HG02870 (cell line): Measurements from ENCODE around the gene ADI1.

Source experiments
- ATAC-seq: cut with Tn5 transposase; IDR thresholded peaks from one replicate; pipeline ENCODE4 v1.9.1; 2021; ENCODE audit warnings: mild to moderate bottlenecking, moderate library complexity; ENCODE audit not compliant: unreplicated experiment

ADI1 gene

DNA sequence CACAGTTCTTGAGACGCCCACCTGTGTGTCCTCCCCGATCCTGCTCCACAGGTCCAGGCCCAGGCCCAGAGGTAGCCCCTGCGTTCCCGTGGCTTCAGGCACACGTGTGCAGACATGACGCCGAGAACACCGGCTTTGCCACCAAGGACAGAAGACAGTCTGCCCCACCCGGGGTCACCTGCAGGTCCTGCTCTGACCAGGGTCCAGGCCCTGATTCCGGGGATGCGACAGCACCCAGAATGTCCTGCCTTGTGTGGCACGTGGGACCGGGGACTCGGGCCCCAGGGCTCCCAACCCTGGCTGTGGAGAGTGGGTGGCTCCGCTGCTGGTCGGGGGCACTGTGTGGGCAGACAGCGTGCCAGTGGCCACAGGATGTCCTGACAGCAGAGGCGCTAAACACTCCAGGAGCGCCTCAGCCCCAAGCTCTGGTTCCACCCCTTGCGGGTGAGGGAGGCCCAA is 36.9 kb downstream of the ADI1 start:
- no peak for ATAC-seq

DNA sequence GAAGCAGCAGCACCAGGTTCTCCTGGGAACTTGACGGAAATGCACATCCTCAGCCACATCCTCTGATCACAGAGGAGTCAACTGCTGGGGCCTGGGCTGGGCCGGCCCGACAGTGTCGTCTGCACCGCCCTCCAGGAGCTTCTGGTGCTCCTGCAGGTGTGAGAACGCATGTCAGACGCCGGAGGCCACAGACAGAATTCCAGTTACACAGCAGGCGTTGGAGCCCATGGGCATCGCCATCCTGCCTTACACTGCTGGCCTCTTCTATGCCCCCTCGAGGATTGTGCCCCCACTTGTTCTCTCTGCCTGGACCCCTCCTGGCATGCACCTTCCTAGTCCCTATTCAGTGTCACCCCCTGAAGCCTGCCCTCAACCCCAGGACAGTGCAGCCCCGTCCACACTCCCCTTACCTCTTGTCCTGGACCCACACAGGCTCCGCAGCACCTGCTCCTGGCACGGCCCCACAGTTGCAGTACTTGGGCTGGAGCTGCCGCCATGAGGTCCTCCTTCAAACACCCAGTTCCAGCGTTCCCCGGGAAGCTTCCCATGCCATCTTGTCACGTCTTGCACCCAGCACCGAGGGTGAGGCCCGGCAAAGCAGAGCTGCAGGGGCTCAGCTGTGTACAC is 37.5 kb downstream of the ADI1 start:
- ATAC-seq = no peak

DNA sequence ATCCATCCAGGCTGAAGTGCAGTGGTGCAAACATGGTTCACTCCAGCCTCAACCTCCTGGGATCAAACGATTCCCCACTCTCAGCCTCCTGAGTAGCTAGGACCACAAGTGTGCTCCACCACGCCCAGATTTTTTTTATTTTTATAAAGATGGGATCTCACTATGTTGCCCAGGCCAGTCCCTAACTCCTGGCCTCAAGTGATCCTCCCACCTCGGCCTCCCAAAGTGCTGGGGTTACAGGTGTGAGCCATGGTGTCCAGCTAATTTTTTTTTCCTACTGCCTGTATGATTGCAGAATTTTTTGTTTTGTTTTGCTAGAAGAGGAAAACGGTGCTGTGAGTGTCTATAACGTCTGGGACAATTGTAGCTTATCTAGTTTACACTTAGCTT is 38.3 kb downstream of the ADI1 start:
- ATAC-seq = no peak

DNA sequence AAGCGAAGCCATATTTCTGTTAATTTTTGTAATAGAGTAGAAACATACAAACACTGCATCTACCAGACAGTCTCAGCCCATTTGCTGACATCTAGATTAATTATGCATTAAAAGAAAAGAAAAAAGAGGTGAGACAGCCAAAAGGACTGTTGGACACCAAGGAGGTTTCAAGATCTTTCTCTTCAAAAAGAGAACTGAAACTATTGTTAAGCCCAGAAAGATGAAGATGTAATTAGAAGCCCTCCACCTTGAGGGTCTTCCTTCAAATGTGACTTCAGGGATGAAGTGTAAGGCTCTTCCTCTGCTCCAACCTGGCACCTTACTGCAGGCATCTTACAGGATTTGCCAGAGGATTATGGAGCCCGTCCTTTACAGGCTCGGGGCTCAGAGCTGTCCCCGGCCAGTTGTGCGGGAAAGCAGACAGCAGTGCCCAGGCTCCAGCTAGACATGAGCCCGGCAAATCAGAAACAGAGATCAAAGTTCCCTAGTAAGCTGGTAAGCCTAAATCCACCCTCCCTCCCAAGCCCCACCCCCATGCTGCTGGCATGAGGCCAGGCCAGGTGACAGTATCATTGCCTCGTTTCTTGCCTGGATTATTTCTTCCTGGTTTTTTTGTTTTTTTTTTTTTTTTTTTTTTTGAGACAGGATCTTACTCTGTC is 38.9 kb downstream of the ADI1 start:
- no peak for ATAC-seq

DNA sequence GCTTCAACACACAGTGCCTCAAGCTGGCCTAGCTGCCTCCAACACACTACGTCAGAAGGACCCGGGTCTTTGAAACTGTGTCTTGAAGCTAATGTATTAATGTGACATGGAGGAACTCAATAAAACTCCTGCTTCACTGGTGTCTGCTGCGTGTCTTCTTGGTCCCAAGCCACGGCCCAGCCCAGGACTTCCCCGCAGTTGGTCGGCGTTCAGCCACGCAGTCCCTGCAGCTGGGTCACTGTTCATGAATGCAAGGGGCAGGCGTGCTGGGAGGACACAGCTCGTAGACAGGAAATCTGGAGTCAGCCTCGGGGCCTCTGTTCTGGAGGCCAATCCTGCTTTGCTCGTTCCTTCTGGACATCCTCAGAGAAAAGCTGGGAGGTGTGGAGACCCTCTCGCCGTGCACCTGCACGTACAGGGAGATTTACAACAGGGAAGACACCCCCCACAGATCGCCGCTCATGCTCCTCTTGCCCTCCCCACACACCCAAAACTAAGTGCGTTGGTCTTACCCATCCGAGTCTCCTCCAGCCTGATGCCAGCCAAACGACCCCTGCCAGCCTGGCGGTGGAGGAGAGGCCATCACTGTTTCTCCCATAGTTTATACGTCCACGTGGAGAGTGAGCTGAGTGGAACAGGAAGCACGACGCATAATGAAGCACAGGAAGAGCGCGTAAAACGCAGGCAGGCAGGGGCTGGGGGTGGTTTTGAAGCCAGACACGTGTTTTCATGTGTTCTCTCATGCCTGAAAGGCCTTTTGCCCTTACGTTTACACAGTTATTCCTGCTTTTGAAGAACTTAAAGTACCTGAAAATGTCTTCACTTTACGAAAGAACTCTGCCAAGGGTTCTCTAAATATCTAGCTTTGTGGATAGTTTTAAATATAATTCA is 39.7 kb downstream of the ADI1 start:
- no peak for ATAC-seq

DNA sequence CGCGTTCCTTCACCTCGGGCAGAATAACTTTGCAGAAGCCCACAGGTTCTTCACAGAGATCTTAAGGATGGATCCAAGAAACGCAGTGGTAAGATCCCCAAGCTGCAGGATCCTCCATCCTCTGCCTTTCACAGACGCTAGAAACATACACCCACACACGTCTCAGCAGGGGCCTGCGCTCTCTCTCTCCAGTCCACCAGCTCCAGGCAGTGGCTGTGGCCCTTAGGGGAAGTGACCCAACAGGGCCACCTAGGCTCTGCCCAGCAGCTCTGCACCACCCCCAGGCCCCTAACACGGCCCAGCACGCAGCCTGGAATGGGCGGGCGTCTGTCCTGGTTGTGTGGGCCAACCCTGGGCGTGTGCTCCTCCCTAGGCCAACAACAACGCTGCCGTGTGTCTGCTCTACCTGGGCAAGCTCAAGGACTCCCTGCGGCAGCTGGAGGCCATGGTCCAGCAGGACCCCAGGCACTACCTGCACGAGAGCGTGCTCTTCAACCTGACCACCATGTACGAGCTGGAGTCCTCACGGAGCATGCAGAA is 40.4 kb downstream of the ADI1 start:
- no peak for ATAC-seq

DNA sequence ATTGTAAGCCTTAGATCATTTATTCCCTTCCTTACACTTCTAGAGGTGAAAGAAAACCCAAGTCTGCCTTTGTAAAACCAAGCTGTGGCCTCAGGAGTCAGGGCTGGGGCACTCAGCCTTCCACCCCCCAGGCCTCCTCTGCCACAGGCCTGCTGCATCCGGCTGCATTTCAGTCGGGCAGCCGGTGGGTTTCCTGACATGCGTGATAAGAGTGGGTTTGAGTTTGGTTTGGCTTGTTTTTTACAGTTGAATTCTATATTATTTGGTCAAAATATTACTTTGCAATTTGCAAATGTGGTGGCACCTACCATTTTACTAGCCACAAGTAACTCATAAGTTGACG is 42.4 kb downstream of the ADI1 start:
- no peak for ATAC-seq

DNA sequence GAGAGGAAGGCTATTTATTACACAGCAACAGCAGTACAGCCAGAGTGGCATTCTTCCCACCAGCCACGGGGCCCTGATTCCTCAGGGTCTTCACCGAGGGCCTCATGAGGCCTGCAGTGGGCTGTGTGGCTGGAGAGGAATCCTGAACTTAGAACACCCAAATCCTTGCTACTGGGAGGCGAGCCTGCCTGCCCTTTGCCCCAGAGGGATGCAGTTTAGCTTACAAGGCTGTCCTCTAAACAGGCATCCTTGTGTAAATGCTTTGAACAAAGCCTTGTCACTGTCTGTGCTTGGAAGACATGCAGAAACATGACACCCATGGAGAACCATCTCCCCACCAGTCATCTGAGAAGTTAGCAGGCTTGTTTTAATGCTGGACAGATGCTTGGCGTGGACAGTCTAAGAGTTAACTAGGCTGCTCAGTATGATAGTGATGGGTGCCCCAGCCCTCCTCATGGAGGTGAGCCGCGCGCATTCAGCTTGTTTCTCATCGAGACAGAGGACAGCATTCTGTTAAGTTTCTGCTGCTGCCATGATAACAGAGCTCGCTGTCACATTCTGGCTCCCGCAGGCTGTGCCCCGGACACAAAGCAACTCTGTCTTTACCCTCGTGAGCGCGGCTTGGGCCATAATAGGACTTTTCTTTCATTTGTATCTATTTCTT is 42.9 kb downstream of the ADI1 start:
- no peak for ATAC-seq

DNA sequence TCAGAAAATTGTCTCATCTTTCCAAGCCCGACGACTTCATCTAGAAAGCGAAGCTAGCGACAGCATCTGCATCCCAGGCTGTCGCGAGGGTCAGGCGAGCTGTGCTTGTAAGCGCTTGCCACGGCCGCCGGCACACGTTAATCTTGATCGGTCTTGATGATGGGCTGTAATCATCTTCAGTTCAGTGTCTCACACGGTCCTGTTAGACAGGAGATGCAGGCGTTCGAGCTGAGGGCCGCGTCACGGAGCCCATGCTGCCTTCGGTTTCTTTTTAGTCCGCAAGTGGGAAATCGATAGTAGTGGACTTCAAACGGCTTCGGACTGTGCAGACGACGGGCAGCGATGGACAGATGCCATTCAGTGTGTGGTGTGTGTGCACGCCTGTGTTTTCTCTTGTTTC is 43.6 kb downstream of the ADI1 start:
- ATAC-seq = no peak

DNA sequence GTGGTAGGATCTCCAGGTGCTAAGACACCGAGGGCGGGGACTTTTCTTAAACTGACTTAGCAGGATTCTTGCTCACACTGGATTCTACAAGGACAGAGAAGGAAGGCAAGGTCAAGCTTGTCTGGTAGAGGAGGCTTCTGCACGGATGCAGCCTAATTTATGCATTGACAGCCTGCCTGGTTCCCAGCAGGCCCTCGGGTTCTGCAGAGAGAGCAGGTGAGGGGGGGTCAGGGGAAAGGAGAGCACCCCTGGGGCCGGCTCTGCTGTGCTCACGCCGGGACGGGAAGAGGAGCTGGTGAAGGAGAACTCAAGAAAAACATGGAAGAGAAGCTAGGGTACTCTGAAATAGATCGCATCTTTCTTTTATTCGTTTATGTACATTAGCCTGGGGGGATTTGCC is 46.4 kb downstream of the ADI1 start:
- no peak for ATAC-seq

DNA sequence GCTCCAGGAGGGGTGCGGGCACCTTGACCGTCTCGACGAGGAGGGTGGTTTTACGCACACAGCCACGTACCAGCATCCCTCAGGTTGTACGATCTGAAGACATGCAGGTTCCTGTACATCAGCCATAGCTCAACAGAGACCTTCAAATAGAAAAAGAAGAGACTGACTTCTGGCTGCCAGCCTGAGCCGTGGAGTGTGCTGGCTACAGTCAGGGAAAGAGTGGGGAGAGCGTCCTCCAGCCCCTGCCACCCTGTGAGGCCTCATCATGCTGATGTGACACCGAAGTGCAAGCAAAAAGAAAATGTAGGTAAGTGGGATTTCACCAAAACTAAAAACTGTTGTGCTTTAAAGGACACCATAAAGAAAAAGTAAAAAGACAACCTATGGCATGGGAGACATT is 47.0 kb downstream of the ADI1 start:
- ATAC-seq = no peak

DNA sequence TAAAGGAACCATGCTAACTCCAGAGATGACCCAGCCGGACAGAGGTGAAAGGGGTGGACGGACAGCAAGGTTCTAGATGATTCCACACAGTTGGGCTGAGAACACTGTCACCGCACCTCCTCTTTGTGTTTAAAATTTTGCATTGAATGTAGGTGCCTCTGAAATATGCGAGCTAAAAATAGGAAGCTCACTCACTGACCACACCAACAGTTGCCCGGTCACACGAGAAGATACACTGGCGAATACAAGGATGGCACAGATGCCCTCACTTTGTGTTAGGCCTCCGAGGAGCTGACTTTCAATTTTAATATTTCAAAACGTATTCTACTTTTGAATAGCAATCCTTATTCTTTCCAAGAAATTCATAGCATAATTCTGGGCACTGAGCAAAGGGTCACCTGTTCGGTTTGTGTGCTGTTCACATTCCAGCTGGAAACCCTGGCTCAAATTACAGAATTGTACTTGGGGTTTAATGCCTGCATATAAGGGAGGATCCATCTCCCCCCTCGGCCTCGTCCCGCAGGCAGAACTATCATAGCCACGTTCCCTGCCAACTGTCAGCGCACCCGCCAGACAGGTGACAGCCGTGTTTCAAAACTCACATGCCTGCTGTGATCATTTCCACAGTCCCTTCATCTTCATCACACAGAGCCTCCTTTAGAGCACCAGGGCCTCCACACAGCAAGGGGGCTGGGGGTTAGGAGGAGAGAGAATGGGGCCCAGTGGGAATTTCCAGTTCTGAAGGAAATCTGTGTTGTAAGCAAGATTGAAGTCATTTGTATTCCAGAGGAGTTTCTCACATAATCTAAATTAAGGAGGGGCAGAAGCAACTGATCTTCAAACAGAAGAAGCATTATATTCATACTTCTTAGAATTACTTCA is 48.2 kb downstream of the ADI1 start:
- no peak for ATAC-seq

DNA sequence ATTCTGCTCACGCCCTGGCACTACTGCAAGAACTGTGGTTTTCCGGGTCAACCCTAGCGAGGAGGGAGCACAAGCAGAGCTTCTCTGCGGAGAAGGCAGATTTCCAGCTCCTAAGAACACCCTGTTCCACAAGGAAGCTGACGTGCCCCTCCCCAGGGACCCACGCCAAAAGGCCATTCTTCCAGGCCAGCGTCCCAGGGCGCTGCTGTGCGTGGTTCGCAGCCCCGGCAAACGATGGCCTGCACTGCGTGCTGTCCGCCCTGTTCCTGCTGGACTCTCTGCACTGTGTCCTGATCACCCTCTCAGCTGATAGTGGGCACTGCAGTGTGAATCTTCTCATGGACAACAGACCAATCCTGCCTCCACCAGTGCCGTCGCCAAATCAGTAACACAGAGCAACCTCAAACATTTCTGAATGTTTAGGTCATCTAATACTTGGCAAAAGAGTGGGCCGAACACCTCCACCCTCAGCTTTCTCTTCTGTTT is 49.1 kb downstream of the ADI1 start:
- ATAC-seq = no peak

DNA sequence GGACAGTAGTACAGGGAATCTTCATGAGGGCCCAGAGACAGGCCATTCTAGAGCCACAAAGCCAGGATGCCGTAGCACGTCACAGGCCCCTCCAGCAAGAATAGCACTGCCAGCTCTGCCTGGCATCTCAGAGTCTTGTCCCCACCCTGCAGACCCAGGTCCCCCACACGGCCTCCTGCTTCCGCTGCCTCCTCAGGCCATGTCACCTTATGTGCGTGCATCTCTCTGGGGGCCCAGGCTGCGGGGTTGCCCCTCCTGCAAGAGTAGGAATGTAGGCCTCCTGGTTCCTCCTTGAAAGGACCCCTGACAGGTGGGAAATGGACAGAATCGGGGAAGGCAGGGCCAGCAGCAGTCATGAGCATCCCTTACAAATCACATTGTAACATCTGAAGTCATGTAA is 49.8 kb downstream of the ADI1 start:
- ATAC-seq = no peak

DNA sequence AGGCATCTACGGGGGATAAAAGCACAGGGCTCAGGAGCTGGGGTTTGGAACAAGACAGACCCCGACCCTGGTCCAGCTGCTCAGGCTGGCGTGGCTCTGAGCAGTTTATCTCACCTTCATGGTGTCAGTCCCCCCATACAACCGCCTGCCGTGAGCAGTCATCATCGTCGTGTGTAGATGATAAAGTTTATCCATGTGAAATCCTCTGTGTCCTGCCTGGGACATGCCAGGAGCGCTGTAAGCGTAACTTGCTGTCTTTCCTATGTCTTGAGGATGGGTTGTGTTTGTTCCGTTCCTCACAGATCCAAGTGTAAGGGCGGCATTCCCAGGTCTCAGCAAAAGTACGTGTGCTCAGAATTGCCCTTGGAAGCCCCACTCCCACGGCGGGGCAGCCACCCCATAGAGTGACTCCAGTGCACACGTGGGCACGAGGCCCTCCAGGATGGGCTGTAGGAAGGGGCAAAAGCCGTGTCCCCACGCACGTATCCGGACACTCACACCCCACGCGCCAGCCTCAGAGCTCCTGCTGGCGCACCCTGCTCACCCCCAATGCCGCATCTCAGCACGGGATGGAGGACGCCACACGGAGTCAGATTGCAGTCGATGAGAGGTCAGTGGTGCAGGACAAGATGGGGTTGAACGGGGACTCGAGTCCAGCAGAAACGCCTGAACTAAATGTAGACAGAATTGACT is 50.9 kb downstream of the ADI1 start:
- ATAC-seq = no peak

DNA sequence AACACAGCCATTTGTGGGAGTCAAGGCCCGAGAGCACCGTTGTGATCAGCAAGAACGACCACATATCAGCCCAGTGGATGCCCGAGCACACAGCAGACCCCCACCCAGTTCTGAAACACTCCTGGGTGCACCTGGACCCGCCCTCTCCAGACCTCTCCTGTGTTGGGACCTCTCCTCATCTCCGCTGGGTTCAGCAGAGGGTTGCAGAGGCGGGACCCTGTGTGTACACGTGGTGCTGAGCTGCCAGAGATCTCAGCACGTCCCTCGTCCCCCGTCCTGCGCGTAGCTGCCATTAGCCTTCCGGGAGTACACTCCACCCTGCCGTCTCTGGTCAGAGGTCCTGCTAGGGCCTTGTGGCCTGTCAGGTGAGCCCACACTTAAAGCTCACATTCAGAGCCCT is 51.7 kb downstream of the ADI1 start:
- ATAC-seq = no peak

DNA sequence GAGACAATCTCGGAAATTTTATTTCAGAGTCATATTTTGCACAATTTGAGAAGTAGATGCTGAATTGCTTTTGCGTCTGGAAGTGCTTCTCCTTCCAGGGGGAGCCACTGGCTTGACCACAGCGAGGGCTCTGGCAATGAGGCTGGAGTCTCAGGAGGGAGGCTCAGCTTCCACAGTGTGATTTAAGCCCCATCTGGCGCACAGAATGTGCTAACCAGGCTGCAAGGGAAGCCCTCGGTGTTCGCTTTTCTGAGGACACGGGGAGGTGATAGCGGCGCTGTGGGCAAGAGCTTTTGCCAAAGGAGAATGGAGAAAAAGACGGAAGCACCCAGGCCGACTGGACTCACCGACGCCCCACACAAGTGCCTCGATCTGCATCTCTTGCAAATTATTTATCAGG is 52.4 kb downstream of the ADI1 start:
- ATAC-seq = no peak

DNA sequence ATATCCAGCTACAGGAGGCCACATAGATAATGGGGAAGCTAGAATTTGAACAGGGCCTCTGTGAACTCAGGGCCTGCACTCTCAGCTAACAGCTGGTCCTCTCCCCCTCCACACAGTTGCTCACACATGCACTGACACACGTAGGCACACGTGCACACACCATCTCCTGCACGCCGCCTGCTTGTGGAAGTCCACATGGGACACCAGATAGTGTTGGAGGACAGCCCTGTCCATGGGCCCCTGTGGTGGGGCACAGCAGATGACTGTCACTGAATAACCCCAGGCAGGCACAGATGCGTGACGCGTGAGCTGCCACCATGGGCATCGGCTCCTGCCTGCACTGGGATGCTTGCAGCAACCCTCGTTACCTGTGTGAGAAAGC is 52.9 kb downstream of the ADI1 start:
- ATAC-seq = no peak

DNA sequence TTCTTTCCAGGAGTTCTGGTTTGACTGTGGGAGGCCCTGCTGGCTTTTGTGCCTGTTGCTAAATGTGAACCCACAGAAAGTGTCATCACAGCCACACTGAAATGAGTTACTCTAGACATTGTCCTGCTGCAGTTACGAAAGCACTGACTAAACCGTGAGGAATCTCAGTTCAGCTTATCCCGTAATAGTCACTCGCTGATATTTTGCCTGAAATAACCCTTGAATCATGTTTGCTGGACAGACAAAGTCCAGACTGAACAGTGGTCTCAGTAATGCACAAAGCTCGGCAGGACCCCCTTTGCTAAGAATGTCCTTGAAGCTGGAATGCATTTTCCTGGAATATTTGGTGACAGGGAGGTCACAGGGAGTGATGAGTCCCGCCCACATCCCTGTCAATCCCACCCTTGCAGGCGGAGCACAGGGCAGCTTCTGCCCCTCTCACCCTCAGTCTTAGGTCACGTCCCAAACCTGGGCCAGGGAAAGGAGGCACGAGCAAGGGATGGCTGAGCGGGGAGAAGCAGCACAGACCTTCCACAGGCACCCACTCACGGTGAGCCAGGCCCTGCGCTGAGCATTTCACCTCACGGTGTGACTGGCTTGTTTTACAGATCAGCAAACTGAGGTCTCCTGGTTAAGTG is 53.4 kb downstream of the ADI1 start:
- no peak for ATAC-seq
